GM12878 (cell line): ENCODE data around the gene NRG2. TPM values are rescaled to one million over a fixed set of nuclear protein-coding genes. Genes with fewer than 3 reads are reported as not detected.

Source experiments
- ATAC-seq: fragments of 200-7000 bp; cut with Tn5 transposase; 3 replicates; pipeline ENCODE4 v1.9.1; 2020; ENCODE audit warnings: mild to moderate bottlenecking, moderate library complexity
- BruUV-seq: library from RNA; stranded (reverse); fragments of 400-500 nt; replicated peaks from 2 replicates; lab custom pipeline; 2021; lab: Mats Ljungman, UMichigan
- CTCF ChIA-PET: fragments of 300-600 bp; sonication (Branson Sonifier 250); formaldehyde crosslinking; extraction: SDS; loops from one replicate; lab custom pipeline; 2021; ENCODE audit warnings: inconsistent platforms; lab: Yijun Ruan, JAX
- POLR2A ChIA-PET: fragments of 350-600 bp; formaldehyde crosslinking; extraction: SDS; loops from one replicate; lab custom pipeline; 2021; ENCODE audit warnings: inconsistent platforms; lab: Charles Lee
- RAD21 ChIA-PET: fragments of 300-600 bp; sonication (Branson Sonifier 250); formaldehyde crosslinking; loops from one replicate; lab custom pipeline; 2023; ENCODE audit warnings: antibody characterized with exemption; ENCODE audit not compliant: unreplicated experiment; lab: Charles Lee
- SMC1A ChIA-PET: fragments of 300-600 bp; sonication (Branson Sonifier 250); formaldehyde crosslinking; loops from one replicate; lab custom pipeline; 2023; ENCODE audit not compliant: unreplicated experiment, uncharacterized antibody; lab: Charles Lee
- DNase-seq: peaks from one replicate; pipeline ENCODE4 v3.0.0-alpha.2; 2011; ENCODE audit warnings: low read depth, low spot score
- FAIRE-seq: peaks from 3 replicates; lab custom pipeline; 2011; peaks lifted over from hg19 to GRCh38; lab: Jason Lieb, UNC
- H2AFZ ChIP-seq: 2 replicates; pipeline ENCODE4 v1.6.0; 2011; ENCODE audit warnings: low read depth, low read length, control low read depth; ENCODE audit not compliant: control insufficient read depth
- H3K27ac ChIP-seq: 2 replicates; pipeline ENCODE4 v1.5.1; 2011; ENCODE audit warnings: control low read depth; ENCODE audit not compliant: control insufficient read depth, insufficient read depth
- H3K27me3 ChIP-seq, 2 experiments: replicated peaks in 1 of 2; 2 replicates each; pipeline versions ENCODE4 v1.6.0 to v1.6.1; 2011; ENCODE audit warnings: low read length in 1 of 2; ENCODE audit not compliant: control insufficient read depth in 2 of 2, insufficient read depth in 2 of 2
- H3K36me3 ChIP-seq, 2 experiments: 2 replicates each; pipeline ENCODE4 v1.5.1; 2011; ENCODE audit warnings: low read length in 1 of 2; ENCODE audit not compliant: control insufficient read depth in 2 of 2, insufficient read depth in 2 of 2
- H3K4me1 ChIP-seq: 2 replicates; pipeline ENCODE4 v1.6.1; 2011; ENCODE audit warnings: mild to moderate bottlenecking, low read length, moderate library complexity, mixed read lengths; ENCODE audit not compliant: control insufficient read depth, insufficient read depth
- H3K4me2 ChIP-seq: 2 replicates; pipeline ENCODE4 v1.6.0; 2011; ENCODE audit warnings: control low read depth; ENCODE audit not compliant: control insufficient read depth, insufficient read depth
- H3K4me3 ChIP-seq: fragments of 200-600 bp; sonication (generic); 2 replicates; pipeline ENCODE4 v1.5.1; 2016
- H3K79me2 ChIP-seq: 2 replicates; pipeline ENCODE4 v1.6.0; 2011; ENCODE audit warnings: low read length; ENCODE audit not compliant: control insufficient read depth, insufficient read depth
- H3K9ac ChIP-seq: 2 replicates; pipeline ENCODE4 v1.8.0; 2011; ENCODE audit warnings: low read length, control low read depth, mixed read lengths; ENCODE audit not compliant: control insufficient read depth, insufficient read depth
- H3K9me3 ChIP-seq: replicated peaks from 3 replicates; pipeline ENCODE4 v1.5.1; 2011; ENCODE audit warnings: mild to moderate bottlenecking, low read length; ENCODE audit not compliant: control insufficient read depth, insufficient read depth
- H4K20me1 ChIP-seq: 2 replicates; pipeline ENCODE4 v1.6.0; 2011; ENCODE audit not compliant: control insufficient read depth, insufficient read depth
- BRCA1 ChIP-seq: IDR thresholded peaks from 2 replicates; pipeline ENCODE4 v1.6.1; 2011; ENCODE audit warnings: low read depth, low read length, improper control_type of control experiment
- CEBPB ChIP-seq, 2 experiments: fragments of 150-350 bp in 1 of 2; IDR thresholded peaks; 2 replicates each; pipeline ENCODE4 v1.6.1; 2012 to 2014; ENCODE audit warnings: low read depth in 2 of 2, low read length in 2 of 2, borderline replicate concordance in 1 of 2, inconsistent platforms in 1 of 2
- CHD4 ChIP-seq: fragments of 200-600 bp; sonication (generic); IDR thresholded peaks from 2 replicates; pipeline ENCODE4 v1.6.1; 2016; ENCODE audit warnings: mild to moderate bottlenecking
- E4F1 ChIP-seq: fragments of 450-650 bp; IDR thresholded peaks from 2 replicates; pipeline ENCODE4 v1.6.1; 2018; ENCODE audit warnings: borderline replicate concordance, mild to moderate bottlenecking; ENCODE audit not compliant: partially characterized antibody
- ELK1 ChIP-seq: IDR thresholded peaks from 2 replicates; pipeline ENCODE4 v1.6.1; 2012; ENCODE audit warnings: low read depth, low read length, improper control_type of control experiment
- HDAC2 ChIP-seq: fragments of 200-600 bp; sonication (generic); IDR thresholded peaks from 2 replicates; pipeline ENCODE4 v1.6.1; 2017
- HDGF ChIP-seq: fragments of 450-650 bp; IDR thresholded peaks from 2 replicates; pipeline ENCODE4 v1.6.1; 2016; ENCODE audit warnings: antibody characterized with exemption
- IRF3 ChIP-seq: fragments of 450-650 bp; IDR thresholded peaks from 2 replicates; pipeline ENCODE4 v1.6.1; 2014; ENCODE audit warnings: mild to moderate bottlenecking
- KLF5 ChIP-seq: fragments of 450-650 bp; IDR thresholded peaks from 2 replicates; pipeline ENCODE4 v1.6.1; 2014; ENCODE audit warnings: mild to moderate bottlenecking; ENCODE audit not compliant: partially characterized antibody
- NR2C1 ChIP-seq: fragments of 450-650 bp; IDR thresholded peaks from 2 replicates; pipeline ENCODE4 v1.6.1; 2017; ENCODE audit warnings: antibody characterized with exemption, mild to moderate bottlenecking, moderate library complexity
- POLR2A ChIP-seq: IDR thresholded peaks from 2 replicates; pipeline ENCODE4 v1.6.1; 2011; ENCODE audit warnings: low read depth, mild to moderate bottlenecking, low read length
- POLR2AphosphoS5 ChIP-seq: IDR thresholded peaks from 2 replicates; pipeline ENCODE4 v1.6.1; 2011; ENCODE audit warnings: mild to moderate bottlenecking, low read length, inconsistent platforms
- RCOR1 ChIP-seq: conservative IDR thresholded peaks from 2 replicates; pipeline ENCODE4 v1.6.1; 2012; ENCODE audit warnings: low read depth, low read length, improper control_type of control experiment
- RUNX3 ChIP-seq: IDR thresholded peaks from 2 replicates; pipeline ENCODE4 v1.6.1; 2012; ENCODE audit warnings: low read length, inconsistent platforms
- SMAD1 ChIP-seq: fragments of 450-650 bp; IDR thresholded peaks from 2 replicates; pipeline ENCODE4 v1.6.1; 2018; ENCODE audit warnings: mild to moderate bottlenecking, low read depth; ENCODE audit not compliant: partially characterized antibody
- STAT1 ChIP-seq: fragments of 450-650 bp; conservative IDR thresholded peaks from 2 replicates; pipeline ENCODE4 v1.6.1; 2014; ENCODE audit warnings: antibody characterized with exemption, mild to moderate bottlenecking
- ZNF207 ChIP-seq: fragments of 450-650 bp; IDR thresholded peaks from 2 replicates; pipeline ENCODE4 v1.6.1; 2014; ENCODE audit warnings: antibody characterized with exemption, mild to moderate bottlenecking, borderline replicate concordance
- ZZZ3 ChIP-seq: IDR thresholded peaks from 2 replicates; pipeline ENCODE4 v1.6.1; 2011; ENCODE audit warnings: low read depth; ENCODE audit not compliant: control insufficient read depth, insufficient read length
- WGBS: methylation state at CpG from one replicate; pipeline ENCODE4 v1.1.6; 2016; ENCODE audit warnings: low lambda C conversion rate; ENCODE audit not compliant: insufficient replicate concordance, insufficient coverage; ENCODE audit errors: missing lambda C conversion rate; 5-methylcytosine and 5-hydroxymethylcytosine counted together
- in situ Hi-C: fragments of 300-500 bp; cut with MboI; formaldehyde crosslinking; loops from 9 replicates; pipeline ENCODE4 v1.14.3; 2018; ENCODE audit warnings: mixed read lengths
- intact Hi-C: fragments of 100-400 bp; cut with micrococcal nuclease; formaldehyde crosslinking; loops from one replicate; pipeline ENCODE4 v1.14.2; 2022; ENCODE audit not compliant: unreplicated experiment
- polyA plus RNA-seq, 11 experiments: library from polyadenylated mRNA; depleted of rRNA in 4 of 11; unstranded in 6 of 11; stranded (reverse) in 5 of 11; fragments of >200 nt; fragmentation: Nextera tagmentation in 4 of 11; fragmentation: Illumina TruSeq in 1 of 11; extraction: Ambion mirVana in 4 of 11; extraction: Trizol in 1 of 11; gene quantifications; 1 replicate in 1 of 11; 2 replicates in 10 of 11; pipeline versions ENCODE4 v1.2.1 to v1.2.3, GENCODE V29; 2011 to 2016; ENCODE audit warnings: inconsistent platforms in 2 of 11, missing spikeins in 2 of 11, low read depth in 1 of 11
- total RNA-seq, 4 experiments: library from RNA; depleted of rRNA in 3 of 4; stranded (reverse); fragments of >200 nt in 3 of 4; fragmentation: Illumina TruSeq in 1 of 4; extraction: Trizol in 1 of 4; gene quantifications; 2 replicates each; pipeline versions ENCODE4 v1.2.1 to v1.2.3, GENCODE V29; 2013 to 2021

Gene NRG2
- total and polyA plus RNA-seq, 10 of the 15 experiments (the other 5 are each of a cell fraction or from before 2014, with no cell fraction given): 0.10 to 21.7 (median 9.6) TPM

- no peak for DNase-seq
- Histone ChIP-seq H3K4me2 (no peak overlapping the region), H3K36me3 (no peaks in the 10 kb centered on the region), H3K27me3 (no peaks in the 10 kb centered on the region), H3K79me2 (no peaks in the 10 kb centered on the region; the same call in none of the 2 replicates), H3K9me3 (no peaks in the 10 kb centered on the region), H3K9ac (no peak overlapping the region), H2AFZ (no peak overlapping the region), H3K4me3 (no peak overlapping the region), H4K20me1 (no peaks in the 10 kb centered on the region), H3K4me1 (peaks cover 6% of the 10 kb centered on the region), H3K27ac (no peak overlapping the region)
- no peak for ATAC-seq
- in situ Hi-C loops (no loop called here), intact Hi-C loops (no loop called here)
- ChIA-PET POLR2A (interaction anchor here (1.0 to 1.6 kb wide), 3 partner anchors 11 to 114 kb away, joined by 3 to 4 read pairs (median 3); no protein-coding TSS in a partner anchor), CTCF (interaction anchor here (1.4 to 1.6 kb wide), 2 partner anchors 11 to 25 kb away, joined by 3 read pairs; no protein-coding TSS in a partner anchor), SMC1A (interaction anchor here (1.0 to 3.2 kb wide), 5 partner anchors 11 to 207 kb away, joined by 3 to 12 read pairs (median 5); no protein-coding TSS in a partner anchor), RAD21 (interaction anchor here (0.6 to 1.0 kb wide), 3 partner anchors 14 to 211 kb away, joined by 3 to 6 read pairs (median 3); no protein-coding TSS in a partner anchor)
- no peak for FAIRE-seq
- WGBS: 0% methylated on average over 1 of the region's 1 CpG
- BruUV-seq: no TSS peak
- TF ChIP-seq HDGF: no peak
- no peak for TF ChIP-seq CHD4
- no peak for TF ChIP-seq BRCA1
- no peak for TF ChIP-seq ELK1
- TF ChIP-seq CEBPB (IDR thresholded peaks at IDR 0.05; ENCODE audit: borderline replicate concordance in 1 of 2, low read depth in 2 of 2, low read length in 2 of 2): no peak
- TF ChIP-seq HDAC2: no peak
- no peak for TF ChIP-seq STAT1
- no peak for TF ChIP-seq RUNX3
- TF ChIP-seq POLR2AphosphoS5: no peak
- TF ChIP-seq RCOR1: no peak
- no peak for TF ChIP-seq POLR2A
- TF ChIP-seq SMAD1: no peak
- TF ChIP-seq E4F1: no peak
- no peak for TF ChIP-seq NR2C1
- no peak for TF ChIP-seq KLF5
- no peak for TF ChIP-seq IRF3
- no peak for TF ChIP-seq ZNF207
- TF ChIP-seq ZZZ3: no peak
Measured at GRCh38 chr5:139994234-139994633, 48.9 kb downstream of the NRG2 start.
